GM23338 (cell line): ENCODE results near the gene CLDN3. TPM values are rescaled to one million over a fixed set of nuclear protein-coding genes. Genes with fewer than 3 reads are reported as not detected.

Experiments used
- ATAC-seq: fragments of 200-7000 bp; cut with Tn5 transposase; 3 replicates; pipeline ENCODE4 v1.9.1; 2020
- DNase-seq: peaks from one replicate; pipeline ENCODE4 v3.0.0-alpha.2; 2015; ENCODE audit warnings: low spot score
- H2AFZ ChIP-seq: fragments of 200-600 bp; sonication (generic); 2 replicates; pipeline ENCODE4 v1.8.0; 2016; ENCODE audit warnings: antibody characterized with exemption, mild to moderate bottlenecking, moderate library complexity
- H3F3A ChIP-seq: fragments of 200-600 bp; sonication (generic); replicated peaks from 2 replicates; pipeline ENCODE4 v1.8.0; 2017; ENCODE audit warnings: antibody characterized with exemption, mixed run types, low read depth
- H3K27ac ChIP-seq: fragments of 200-600 bp; sonication (generic); 2 replicates; pipeline ENCODE4 v1.6.1; 2016; ENCODE audit warnings: low read depth
- H3K27me3 ChIP-seq: fragments of 200-600 bp; sonication (generic); 2 replicates; pipeline ENCODE4 v1.8.0; 2016; ENCODE audit warnings: mild to moderate bottlenecking, mixed run types, moderate library complexity; ENCODE audit not compliant: insufficient read depth
- H3K36me3 ChIP-seq: fragments of 200-600 bp; sonication (generic); 2 replicates; pipeline ENCODE4 v1.8.0; 2016; ENCODE audit warnings: mild to moderate bottlenecking; ENCODE audit not compliant: insufficient read depth
- H3K4me1 ChIP-seq: fragments of 200-600 bp; sonication (generic); 2 replicates; pipeline ENCODE4 v1.8.0; 2016; ENCODE audit warnings: mild to moderate bottlenecking, moderate library complexity; ENCODE audit not compliant: insufficient read depth
- H3K4me2 ChIP-seq: fragments of 200-600 bp; sonication (generic); 2 replicates; pipeline ENCODE4 v1.7.1; 2017; ENCODE audit warnings: mixed run types
- H3K4me3 ChIP-seq: fragments of 200-600 bp; sonication (generic); 2 replicates; pipeline ENCODE4 v1.6.1; 2016; ENCODE audit warnings: mixed run types
- H3K79me2 ChIP-seq: fragments of 200-600 bp; sonication (generic); replicated peaks from 2 replicates; pipeline ENCODE4 v1.8.0; 2017; ENCODE audit warnings: mild to moderate bottlenecking; ENCODE audit not compliant: insufficient read depth
- H3K9me2 ChIP-seq: fragments of 200-600 bp; sonication (generic); 2 replicates; pipeline ENCODE4 v1.8.0; 2017; ENCODE audit not compliant: insufficient read depth
- H4K20me1 ChIP-seq: fragments of 200-600 bp; sonication (generic); replicated peaks from 2 replicates; pipeline ENCODE4 v1.8.0; 2017; ENCODE audit warnings: mild to moderate bottlenecking; ENCODE audit not compliant: insufficient read depth
- H3K27ac Mint-ChIP-seq: 2 replicates; pipeline ENCODE4 v1.8.0; 2020; ENCODE audit warnings: inconsistent platforms, mild to moderate bottlenecking, moderate library complexity, mixed read lengths
- H3K27me3 Mint-ChIP-seq: 3 replicates; pipeline ENCODE4 v1.8.0; 2022; ENCODE audit warnings: low read depth, mild to moderate bottlenecking, moderate library complexity, mixed read lengths, inconsistent platforms; ENCODE audit not compliant: insufficient read depth, poor library complexity
- H3K36me3 Mint-ChIP-seq: 3 replicates; pipeline ENCODE4 v1.8.0; 2021; ENCODE audit warnings: low read depth, mild to moderate bottlenecking, inconsistent platforms, moderate library complexity, mixed read lengths
- H3K4me1 Mint-ChIP-seq: 3 replicates; pipeline ENCODE4 v1.8.0; 2020; ENCODE audit warnings: mild to moderate bottlenecking, inconsistent platforms, mixed read lengths
- H3K4me3 Mint-ChIP-seq: 3 replicates; pipeline ENCODE4 v1.8.0; 2021; ENCODE audit warnings: moderate library complexity, mild to moderate bottlenecking, inconsistent platforms, mixed read lengths
- H3K9me3 Mint-ChIP-seq: 3 replicates; pipeline ENCODE4 v1.8.0; 2020; ENCODE audit warnings: moderate library complexity, mild to moderate bottlenecking, inconsistent platforms, mixed read lengths
- CREB1 ChIP-seq: fragments of 250-450 bp; sonication (Bioruptor Pico); IDR thresholded peaks from 2 replicates; pipeline ENCODE4 v1.5.0; 2020; ENCODE audit warnings: low read depth, mild to moderate bottlenecking, moderate library complexity
- CTCF ChIP-seq, 2 experiments: fragments of 200-600 bp in 1 of 2; sonication (generic) in 1 of 2; conservative IDR thresholded peaks; 2 replicates each; pipeline versions ENCODE4 v1.5.1 to v1.6.1; 2016 to 2017; ENCODE audit warnings: antibody characterized with exemption in 2 of 2, low read depth in 2 of 2, mild to moderate bottlenecking in 2 of 2, moderate library complexity in 1 of 2
- ETS1 ChIP-seq: IDR thresholded peaks from 2 replicates; pipeline ENCODE4 v1.6.1; 2016; ENCODE audit warnings: antibody characterized with exemption
- EZH2 ChIP-seq: fragments of 200-600 bp; sonication (generic); IDR thresholded peaks from one replicate; pipeline ENCODE4 v1.8.0; 2017; ENCODE audit warnings: antibody characterized with exemption, mild to moderate bottlenecking, low read depth; ENCODE audit not compliant: unreplicated experiment
- EZH2phosphoT487 ChIP-seq: fragments of 200-600 bp; sonication (generic); IDR thresholded peaks from one replicate; pipeline ENCODE4 v1.8.1; 2018; ENCODE audit warnings: antibody characterized with exemption; ENCODE audit not compliant: unreplicated experiment
- JUNB ChIP-seq: IDR thresholded peaks from one replicate; pipeline ENCODE4 v1.6.1; 2016; ENCODE audit warnings: antibody characterized with exemption; ENCODE audit not compliant: unreplicated experiment
- NANOG ChIP-seq: IDR thresholded peaks from 2 replicates; pipeline ENCODE4 v1.6.1; 2016; ENCODE audit warnings: antibody characterized with exemption, borderline replicate concordance
- POLR2AphosphoS5 ChIP-seq: IDR thresholded peaks from 2 replicates; pipeline ENCODE4 v1.6.1; 2016; ENCODE audit warnings: antibody characterized with exemption, low read depth
- REST ChIP-seq: IDR thresholded peaks from one replicate; pipeline ENCODE4 v1.6.1; 2018; ENCODE audit warnings: antibody characterized with exemption; ENCODE audit not compliant: unreplicated experiment
- STAT1 ChIP-seq: IDR thresholded peaks from one replicate; pipeline ENCODE4 v1.6.1; 2016; ENCODE audit warnings: antibody characterized with exemption; ENCODE audit not compliant: unreplicated experiment
- ZNF114 ChIP-seq: fragments of 250-450 bp; sonication (Bioruptor Pico); IDR thresholded peaks from 2 replicates; pipeline ENCODE4 v1.5.0; 2020; ENCODE audit warnings: mild to moderate bottlenecking, moderate library complexity
- ZNF331 ChIP-seq: fragments of 250-450 bp; sonication (Bioruptor Pico); IDR thresholded peaks from 2 replicates; pipeline ENCODE4 v1.5.0; 2020; ENCODE audit warnings: low read depth, mild to moderate bottlenecking, moderate library complexity
- ZNF462 ChIP-seq: fragments of 250-450 bp; sonication (Bioruptor Pico); IDR thresholded peaks from 2 replicates; pipeline ENCODE4 v1.5.0; 2020; ENCODE audit warnings: mild to moderate bottlenecking, moderate library complexity
- polyA plus RNA-seq: library from polyadenylated mRNA; unstranded; fragments of >200 nt; fragmentation: Nextera tagmentation; extraction: Ambion mirVana; gene quantifications from 2 replicates; pipeline ENCODE4 v1.2.1, GENCODE V29; 2016
- total RNA-seq: library from RNA; depleted of rRNA; stranded (reverse); fragments of >200 nt; shearing (Covaris generic); gene quantifications from 2 replicates; pipeline ENCODE4 v1.2.3, GENCODE V29; 2014

The CLDN3 gene
- total and polyA plus RNA-seq, 2 experiments from 2014 or later: 20.1 to 27.7 TPM

GRCh38 chr7:73728551-73728950, 41.5 kb downstream of the CLDN3 start:
- 0 out of 2 replicates have a peak, but pooled peaks cover 7% of the 10 kb centered on the region for H3K4me1 ChIP-seq
- Mint-ChIP-seq H3K4me3 (no peak overlapping the region), H3K9me3 (no peaks in the 10 kb centered on the region), H3K36me3 (no peaks in the 10 kb centered on the region), H3K27ac (no peak overlapping the region), H3K27me3 (peaks cover 3% of the 10 kb centered on the region), H3K4me1 (peaks cover 12% of the 10 kb centered on the region)
- no peak overlapping the region for H2AFZ ChIP-seq
- no peaks in the 10 kb centered on the region for H4K20me1 ChIP-seq
- ATAC-seq: no peak
- no peak overlapping the region for H3K4me2 ChIP-seq
- H3K9me2 ChIP-seq: no peaks in the 10 kb centered on the region
- H3K79me2 ChIP-seq: no peaks in the 10 kb centered on the region
- H3K27ac ChIP-seq: no peak overlapping the region
- H3K4me3 ChIP-seq: no peak overlapping the region
- H3F3A ChIP-seq: 0 out of 2 replicates have a peak, but pooled peaks cover 2% of the 10 kb centered on the region
- DNase-seq: no peak
- H3K27me3 ChIP-seq: no peaks in the 10 kb centered on the region
- H3K36me3 ChIP-seq: no peaks in the 10 kb centered on the region
- TF ChIP-seq ETS1 (no peak), ZNF114 (no peak), ZNF462 (CRISPR knock-in tag) (no peak), STAT1 (no peak), EZH2phosphoT487 (no peak), NANOG (no peak), POLR2AphosphoS5 (no peak), EZH2 (no peak), ZNF331 (CRISPR knock-in tag) (no peak), CTCF (conservative IDR thresholded peaks at IDR 0.05; ENCODE audit: low read depth in 2 of 2) (no peak), JUNB (no peak), REST (no peak), CREB1 (no peak)
